Fibroblast of lung (primary cell): ENCODE results near the gene ARMH4. TPM values are rescaled to one million over a fixed set of nuclear protein-coding genes. Genes with fewer than 3 reads are reported as not detected.

Experiments
- DNase-seq, 2 donors: peaks; one replicate each; pipeline versions ENCODE4 v3.0.0 to v3.0.0-alpha.2; 2010; ENCODE audit warnings: low read depth in 2 of 2
- H2AFZ ChIP-seq: 2 replicates; pipeline ENCODE4 v1.5.1; 2012; ENCODE audit warnings: low read length, control low read depth, inconsistent platforms
- H3K27ac ChIP-seq: 2 replicates; pipeline ENCODE4 v1.5.1; 2011; ENCODE audit warnings: low read length, control low read depth; ENCODE audit not compliant: insufficient read depth
- H3K27me3 ChIP-seq: 2 replicates; pipeline ENCODE4 v1.5.1; 2011; ENCODE audit warnings: mild to moderate bottlenecking, low read length; ENCODE audit not compliant: control insufficient read depth, insufficient read depth
- H3K36me3 ChIP-seq: 2 replicates; pipeline ENCODE4 v1.5.1; 2011; ENCODE audit warnings: low read length; ENCODE audit not compliant: control insufficient read depth, insufficient read depth
- H3K4me1 ChIP-seq: 2 replicates; pipeline ENCODE4 v1.5.1; 2011; ENCODE audit warnings: low read length; ENCODE audit not compliant: control insufficient read depth, insufficient read depth; ENCODE audit errors: extremely low read depth
- H3K4me2 ChIP-seq: 2 replicates; pipeline ENCODE4 v1.5.1; 2011; ENCODE audit warnings: low read length, control low read depth; ENCODE audit not compliant: insufficient read depth; ENCODE audit errors: extremely low read depth
- H3K4me3 ChIP-seq, 4 experiments: fragments of 200-600 bp in 1 of 4; sonication (generic) in 1 of 4; replicated peaks in 1 of 4; 2 replicates each; pipeline ENCODE4 v1.5.1; 2011 to 2016; ENCODE audit warnings: low read length in 4 of 4, low read depth in 3 of 4, mild to moderate bottlenecking in 3 of 4, control low read depth in 2 of 4, inconsistent platforms in 1 of 4, mixed read lengths in 1 of 4; ENCODE audit not compliant: insufficient read depth in 1 of 4; ENCODE audit errors: control extremely low read depth in 1 of 4
- H3K79me2 ChIP-seq: 2 replicates; pipeline ENCODE4 v1.5.1; 2012; ENCODE audit warnings: mild to moderate bottlenecking, low read length, inconsistent platforms; ENCODE audit not compliant: control insufficient read depth, insufficient read depth
- H3K9ac ChIP-seq: 2 replicates; pipeline ENCODE4 v1.5.1; 2011; ENCODE audit warnings: mild to moderate bottlenecking, low read length, control low read depth; ENCODE audit not compliant: insufficient read depth
- H3K9me3 ChIP-seq: 2 replicates; pipeline ENCODE4 v1.5.1; 2012; ENCODE audit warnings: low read depth, low read length; ENCODE audit not compliant: control insufficient read depth, insufficient read depth
- H4K20me1 ChIP-seq: 2 replicates; pipeline ENCODE4 v1.5.1; 2011; ENCODE audit warnings: low read length; ENCODE audit not compliant: control insufficient read depth, insufficient read depth; ENCODE audit errors: extremely low read depth
- EZH2 ChIP-seq: IDR thresholded peaks from 2 replicates; pipeline ENCODE4 v1.5.1; 2012; ENCODE audit warnings: low read length, control low read depth, mild to moderate bottlenecking; ENCODE audit errors: missing control alignments
- polyA plus RNA-seq, 2 donors: library from polyadenylated mRNA; depleted of rRNA in 1 of 2; stranded (reverse) in 1 of 2; unstranded in 1 of 2; fragments of >200 nt; gene quantifications; 2 replicates each; pipeline ENCODE4 v1.2.1, GENCODE V29; 2011 to 2012; ENCODE audit warnings: missing spikeins in 1 of 2
- total RNA-seq: library from RNA; depleted of rRNA; stranded (reverse); fragments of >200 nt; gene quantifications from 2 replicates; pipeline ENCODE4 v1.2.1, GENCODE V29; 2014
- TF ChIP-seq, protein P1 (sequence below), 2 donors: IDR thresholded peaks in 1 of 2; conservative IDR thresholded peaks in 1 of 2; 1 replicate in 1 of 2; 2 replicates in 1 of 2; pipeline ENCODE4 v1.5.1; 2011 to 2012; ENCODE audit warnings: low read length in 2 of 2, control low read depth in 1 of 2, inconsistent platforms in 1 of 2, low read depth in 1 of 2, mild to moderate bottlenecking in 1 of 2

Gene ARMH4
- total and polyA plus RNA-seq, 2 donors (not counting 1 experiment from before 2014, with no cell fraction given): 6.3 to 6.8 TPM

DNA sequence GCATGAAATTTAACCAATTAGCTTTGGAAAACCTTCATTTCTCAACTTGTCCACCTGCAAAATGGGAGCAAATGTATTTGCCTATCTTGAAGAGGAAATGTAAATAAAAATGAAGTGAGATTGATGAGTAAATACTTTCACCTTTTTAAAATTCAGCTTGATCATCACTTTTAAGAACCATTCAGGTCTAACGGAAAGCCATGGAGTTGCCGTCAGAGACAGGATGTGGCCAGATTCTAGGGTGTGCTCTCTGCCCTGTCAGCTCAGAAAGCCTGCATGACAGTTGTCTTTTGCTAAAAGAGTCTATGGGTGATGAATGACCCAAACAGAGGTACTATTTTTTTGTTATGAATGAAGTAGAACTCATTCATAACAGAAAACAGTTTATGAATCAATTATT is 181.8 kb downstream of the ARMH4 start:
- Histone ChIP-seq H3K4me2 (no peak overlapping the region), H3K9me3 (no peaks in the 10 kb centered on the region), H4K20me1 (no peaks in the 10 kb centered on the region), H2AFZ (no peak overlapping the region), H3K27me3 (no peaks in the 10 kb centered on the region), H3K79me2 (no peaks in the 10 kb centered on the region), H3K27ac (no peak overlapping the region), H3K9ac (no peak overlapping the region), H3K4me1 (no peaks in the 10 kb centered on the region), H3K36me3 (no peaks in the 10 kb centered on the region), H3K4me3 (no peak overlapping the region)
- DNase-seq: no peak
- TF ChIP-seq EZH2: no peak

DNA sequence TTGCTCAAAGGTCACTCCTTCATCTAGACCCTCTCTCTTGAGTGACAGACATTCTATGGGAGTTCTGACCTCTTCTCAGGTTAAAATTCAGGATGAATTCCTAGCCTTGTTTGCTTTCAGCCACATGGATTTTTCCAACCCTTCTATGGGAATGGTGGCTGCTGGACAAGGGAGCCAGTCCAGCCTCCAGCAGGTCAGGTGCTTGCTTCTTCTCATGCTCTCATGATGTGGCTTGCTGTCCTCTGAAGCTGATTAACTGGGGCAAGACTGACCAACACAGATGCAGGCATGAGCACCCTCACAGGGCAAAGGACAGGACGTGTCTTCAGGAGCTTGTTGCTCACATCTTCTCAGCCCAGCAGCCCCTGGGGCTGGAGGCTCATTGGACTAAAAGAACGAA is 188.9 kb downstream of the ARMH4 start:
- H3K36me3 ChIP-seq: no peaks in the 10 kb centered on the region

DNA sequence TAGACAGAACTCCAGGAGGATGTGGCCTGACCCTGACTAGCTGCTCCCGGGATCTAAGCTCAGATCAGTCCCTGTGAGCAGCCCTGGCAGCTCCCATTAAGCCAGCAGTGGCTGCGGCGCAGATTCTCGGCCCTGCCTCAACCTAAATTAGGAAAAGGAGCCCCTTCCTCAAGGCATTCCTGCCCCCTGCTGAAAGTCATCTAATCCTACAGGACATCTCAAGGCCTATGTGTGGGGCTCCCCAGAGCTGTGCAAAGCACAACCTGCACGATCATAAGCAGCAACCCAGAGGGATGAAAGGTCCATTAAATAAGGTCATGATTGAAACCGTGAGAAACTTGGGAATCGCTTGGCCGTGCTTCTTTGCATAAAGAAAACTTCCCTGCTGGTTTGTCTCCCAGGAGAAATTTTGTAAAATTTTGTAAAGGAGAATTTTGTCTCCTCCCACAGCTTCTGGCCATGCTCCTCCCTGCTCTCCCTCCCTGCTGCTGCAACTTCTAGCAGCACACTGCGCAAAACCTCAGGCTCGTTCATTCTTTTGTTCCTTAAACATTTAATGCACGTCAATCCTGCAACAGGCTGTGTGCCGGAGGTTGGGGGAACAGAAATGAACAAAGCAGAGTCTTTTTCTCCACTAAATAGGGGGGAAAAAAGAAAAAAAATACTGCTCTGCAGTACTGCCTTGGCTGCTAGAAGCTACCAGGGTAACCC is 189.5 kb downstream of the ARMH4 start:
- TF ChIP-seq, protein P1, sequence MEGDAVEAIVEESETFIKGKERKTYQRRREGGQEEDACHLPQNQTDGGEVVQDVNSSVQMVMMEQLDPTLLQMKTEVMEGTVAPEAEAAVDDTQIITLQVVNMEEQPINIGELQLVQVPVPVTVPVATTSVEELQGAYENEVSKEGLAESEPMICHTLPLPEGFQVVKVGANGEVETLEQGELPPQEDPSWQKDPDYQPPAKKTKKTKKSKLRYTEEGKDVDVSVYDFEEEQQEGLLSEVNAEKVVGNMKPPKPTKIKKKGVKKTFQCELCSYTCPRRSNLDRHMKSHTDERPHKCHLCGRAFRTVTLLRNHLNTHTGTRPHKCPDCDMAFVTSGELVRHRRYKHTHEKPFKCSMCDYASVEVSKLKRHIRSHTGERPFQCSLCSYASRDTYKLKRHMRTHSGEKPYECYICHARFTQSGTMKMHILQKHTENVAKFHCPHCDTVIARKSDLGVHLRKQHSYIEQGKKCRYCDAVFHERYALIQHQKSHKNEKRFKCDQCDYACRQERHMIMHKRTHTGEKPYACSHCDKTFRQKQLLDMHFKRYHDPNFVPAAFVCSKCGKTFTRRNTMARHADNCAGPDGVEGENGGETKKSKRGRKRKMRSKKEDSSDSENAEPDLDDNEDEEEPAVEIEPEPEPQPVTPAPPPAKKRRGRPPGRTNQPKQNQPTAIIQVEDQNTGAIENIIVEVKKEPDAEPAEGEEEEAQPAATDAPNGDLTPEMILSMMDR (conservative IDR thresholded peaks at IDR 0.05 in 1 of 2, IDR thresholded peaks at IDR 0.05 in 1 of 2; ENCODE audit: low read depth in 1 of 2, low read length in 2 of 2): no peak
- no peak for TF ChIP-seq EZH2
- no peak overlapping the region for H2AFZ ChIP-seq

More for the DNA sequence above, 188.9 kb downstream of the ARMH4 start:
- H3K79me2 ChIP-seq: no peaks in the 10 kb centered on the region
- no peaks in the 10 kb centered on the region for H4K20me1 ChIP-seq
- DNase-seq: no peak
- no peaks in the 10 kb centered on the region for H3K27me3 ChIP-seq
- TF ChIP-seq, protein P1 (conservative IDR thresholded peaks at IDR 0.05 in 1 of 2, IDR thresholded peaks at IDR 0.05 in 1 of 2; ENCODE audit: low read depth in 1 of 2, low read length in 2 of 2): no peak
- TF ChIP-seq EZH2: no peak
- H3K4me3 ChIP-seq: no peak overlapping the region
- no peak overlapping the region for H3K4me2 ChIP-seq
- no peaks in the 10 kb centered on the region for H3K4me1 ChIP-seq
- no peak overlapping the region for H3K9ac ChIP-seq
- no peak overlapping the region for H3K27ac ChIP-seq
- H2AFZ ChIP-seq: no peak overlapping the region
- H3K9me3 ChIP-seq: no peaks in the 10 kb centered on the region

More for the DNA sequence above, 189.5 kb downstream of the ARMH4 start:
- Histone ChIP-seq H3K27ac (no peak overlapping the region), H3K4me1 (no peaks in the 10 kb centered on the region), H3K79me2 (no peaks in the 10 kb centered on the region), H3K4me3 (no peak overlapping the region), H3K9ac (no peak overlapping the region), H3K36me3 (no peaks in the 10 kb centered on the region), H3K27me3 (no peaks in the 10 kb centered on the region), H3K4me2 (no peak overlapping the region), H4K20me1 (no peaks in the 10 kb centered on the region), H3K9me3 (no peaks in the 10 kb centered on the region)
- DNase-seq: no peak
